ENCODE measurements around the gene FRAT2.

The FRAT2 gene, protein sequence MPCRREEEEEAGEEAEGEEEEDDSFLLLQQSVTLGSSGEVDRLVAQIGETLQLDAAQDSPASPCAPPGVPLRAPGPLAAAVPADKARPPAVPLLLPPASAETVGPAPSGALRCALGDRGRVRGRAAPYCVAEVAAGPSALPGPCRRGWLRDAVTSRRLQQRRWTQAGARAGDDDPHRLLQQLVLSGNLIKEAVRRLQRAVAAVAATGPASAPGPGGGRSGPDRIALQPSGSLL

DNA sequence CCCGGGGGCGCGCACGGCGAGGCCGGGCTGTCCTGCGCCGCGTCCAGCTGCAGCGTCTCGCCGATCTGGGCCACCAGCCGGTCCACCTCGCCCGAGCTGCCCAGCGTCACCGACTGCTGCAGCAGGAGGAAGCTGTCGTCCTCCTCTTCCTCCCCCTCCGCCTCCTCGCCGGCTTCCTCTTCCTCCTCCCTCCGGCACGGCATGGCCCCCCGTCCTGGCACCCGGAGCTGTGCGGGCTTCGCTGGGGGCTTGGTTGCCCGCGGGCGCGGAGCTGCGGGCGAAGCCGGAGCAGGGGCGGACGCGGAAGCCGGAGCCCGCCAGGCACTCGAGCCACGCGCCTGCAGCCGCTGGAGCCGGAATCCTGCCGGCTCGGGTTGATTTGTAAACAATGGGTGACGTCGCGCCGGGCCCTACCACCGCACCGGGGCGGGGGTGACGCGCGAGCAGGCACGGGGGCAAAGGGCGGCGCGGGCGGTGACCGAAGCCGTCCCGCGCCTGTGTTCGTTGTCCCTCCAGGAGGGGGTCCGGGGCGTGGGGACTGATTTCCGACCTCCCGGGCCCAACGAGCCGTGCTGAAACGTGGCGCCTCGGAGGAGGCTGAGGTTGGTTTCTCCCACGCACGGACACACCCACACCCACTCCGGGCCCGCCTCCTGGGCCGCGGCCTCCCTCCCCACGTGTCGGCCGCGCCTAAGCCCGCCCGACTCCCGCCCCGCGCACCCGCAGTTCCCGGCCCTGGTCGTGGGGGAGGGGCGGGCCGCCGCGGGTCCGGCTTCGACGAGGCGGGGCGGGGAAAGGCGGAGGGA is at the start of gene FRAT2:
Gene FRAT2, minus strand, starts transcription at position 360 of the 806 bp plus-strand sequence. Its CDS starts 157 bp downstream, at position 203.
- H3K27me3 Mint-ChIP-seq: no peaks in the 10 kb centered on the region
- no peaks in the 10 kb centered on the region for H3K9me3 Mint-ChIP-seq (ENCODE audit: low read depth)
- no peaks in the 10 kb centered on the region for H3K36me3 Mint-ChIP-seq
- H3K4me3 Mint-ChIP-seq: peak within 1 kb of the TSS; percentile 90
- peak within 1 kb of the TSS; percentile 89 for H3K27ac Mint-ChIP-seq
- H3K4me1 Mint-ChIP-seq (ENCODE audit: low read depth): peaks cover 40% of the 10 kb centered on the region

DNA sequence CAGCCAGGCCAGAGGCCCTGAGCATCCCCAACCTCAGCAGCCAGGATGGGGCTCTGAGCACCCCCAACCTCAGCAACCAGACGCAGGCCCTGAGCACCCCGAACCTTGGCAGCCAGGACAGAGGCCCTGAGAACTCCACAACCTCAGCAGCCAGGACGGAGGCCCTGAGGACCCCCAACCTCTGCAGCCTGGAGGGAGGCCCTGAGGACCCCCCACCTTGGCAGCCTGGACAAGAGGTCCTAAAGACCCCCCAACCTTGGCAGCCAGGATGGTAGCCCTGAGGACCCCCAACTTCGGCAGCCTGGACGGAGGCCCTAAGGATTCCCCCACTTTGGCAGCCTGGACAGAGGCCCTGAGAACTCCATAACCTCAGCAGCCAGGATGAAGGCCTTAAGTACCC is 49.6 kb upstream of the FRAT2 start:
- Mint-ChIP-seq H3K27me3 (no peaks in the 10 kb centered on the region), H3K4me3 (no peak overlapping the region), H3K4me1 (ENCODE audit: low read depth) (no peaks in the 10 kb centered on the region), H3K9me3 (ENCODE audit: low read depth) (no peaks in the 10 kb centered on the region), H3K27ac (no peak overlapping the region), H3K36me3 (peaks cover 6% of the 10 kb centered on the region)

DNA sequence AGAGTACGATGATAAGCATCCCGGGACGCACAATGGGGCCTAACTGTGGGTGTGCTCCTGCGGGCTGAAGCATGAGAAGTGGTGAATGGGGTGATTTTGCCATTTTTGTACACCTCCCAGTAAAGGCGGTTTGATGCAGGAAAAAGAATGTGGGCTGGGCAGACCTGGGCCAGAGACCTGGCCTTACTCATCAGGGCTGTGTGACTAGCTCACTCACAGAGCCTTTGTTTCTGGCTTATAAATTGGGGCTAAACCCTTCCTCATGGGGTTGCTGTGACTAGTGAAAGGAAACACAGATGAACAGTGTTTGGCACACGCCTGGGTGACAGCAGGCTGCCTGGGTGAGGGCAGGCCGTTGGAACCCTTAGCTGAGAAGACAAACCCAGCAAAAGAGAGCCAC is 48.6 kb upstream of the FRAT2 start:
- Mint-ChIP-seq H3K27ac (no peak overlapping the region), H3K9me3 (ENCODE audit: low read depth) (no peaks in the 10 kb centered on the region), H3K4me1 (ENCODE audit: low read depth) (no peaks in the 10 kb centered on the region), H3K36me3 (no peaks in the 10 kb centered on the region), H3K27me3 (no peaks in the 10 kb centered on the region), H3K4me3 (no peak overlapping the region)

DNA sequence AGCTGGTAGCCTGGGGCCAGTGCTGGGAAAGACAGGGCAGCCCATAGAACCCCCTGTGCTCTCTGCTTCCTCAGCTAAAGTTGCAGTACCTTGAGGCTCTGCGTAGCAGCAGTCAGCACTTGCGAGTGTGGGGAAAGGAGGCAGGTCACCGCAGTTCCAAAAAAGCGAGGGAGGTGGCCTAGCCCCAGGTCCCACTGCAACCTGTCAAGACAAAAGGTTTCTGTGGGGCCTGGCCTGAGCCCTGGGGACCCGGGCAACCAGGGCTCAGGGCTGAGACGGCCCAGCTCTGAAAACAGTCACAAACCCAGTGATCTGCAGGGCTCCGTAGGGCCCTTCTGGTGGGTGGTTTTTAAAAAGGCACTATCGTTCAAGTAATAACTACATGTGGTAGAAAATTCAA is 47.1 kb upstream of the FRAT2 start:
- H3K9me3 Mint-ChIP-seq (ENCODE audit: low read depth): no peaks in the 10 kb centered on the region
- H3K36me3 Mint-ChIP-seq: no peaks in the 10 kb centered on the region
- no peaks in the 10 kb centered on the region for H3K27me3 Mint-ChIP-seq
- no peak overlapping the region for H3K4me3 Mint-ChIP-seq
- no peak overlapping the region for H3K27ac Mint-ChIP-seq
- no peaks in the 10 kb centered on the region for H3K4me1 Mint-ChIP-seq (ENCODE audit: low read depth)

DNA sequence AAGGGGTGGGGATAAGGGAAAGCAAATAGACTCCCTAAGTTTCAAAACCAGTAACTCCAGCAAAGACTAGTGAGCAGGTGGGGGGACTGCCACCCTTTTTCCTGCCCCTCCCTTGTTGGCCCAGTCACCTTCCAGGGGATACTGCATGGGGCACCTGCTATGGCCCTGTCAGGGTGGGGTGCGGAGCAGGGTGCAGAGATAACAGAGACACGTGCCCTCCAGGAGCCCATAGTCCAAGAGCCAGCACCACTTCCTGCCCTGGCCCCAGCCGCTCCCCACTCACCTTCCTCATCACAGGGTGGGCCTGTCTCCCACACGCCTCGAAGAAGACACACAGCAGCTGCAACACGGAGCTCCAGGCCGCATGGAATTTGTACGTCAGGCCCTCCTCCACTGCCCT is 46.0 kb upstream of the FRAT2 start:
- H3K4me1 Mint-ChIP-seq (ENCODE audit: low read depth): no peaks in the 10 kb centered on the region
- H3K27ac Mint-ChIP-seq: no peak overlapping the region
- H3K4me3 Mint-ChIP-seq: no peak overlapping the region
- H3K27me3 Mint-ChIP-seq: no peaks in the 10 kb centered on the region
- H3K36me3 Mint-ChIP-seq: no peaks in the 10 kb centered on the region
- no peaks in the 10 kb centered on the region for H3K9me3 Mint-ChIP-seq (ENCODE audit: low read depth)

DNA sequence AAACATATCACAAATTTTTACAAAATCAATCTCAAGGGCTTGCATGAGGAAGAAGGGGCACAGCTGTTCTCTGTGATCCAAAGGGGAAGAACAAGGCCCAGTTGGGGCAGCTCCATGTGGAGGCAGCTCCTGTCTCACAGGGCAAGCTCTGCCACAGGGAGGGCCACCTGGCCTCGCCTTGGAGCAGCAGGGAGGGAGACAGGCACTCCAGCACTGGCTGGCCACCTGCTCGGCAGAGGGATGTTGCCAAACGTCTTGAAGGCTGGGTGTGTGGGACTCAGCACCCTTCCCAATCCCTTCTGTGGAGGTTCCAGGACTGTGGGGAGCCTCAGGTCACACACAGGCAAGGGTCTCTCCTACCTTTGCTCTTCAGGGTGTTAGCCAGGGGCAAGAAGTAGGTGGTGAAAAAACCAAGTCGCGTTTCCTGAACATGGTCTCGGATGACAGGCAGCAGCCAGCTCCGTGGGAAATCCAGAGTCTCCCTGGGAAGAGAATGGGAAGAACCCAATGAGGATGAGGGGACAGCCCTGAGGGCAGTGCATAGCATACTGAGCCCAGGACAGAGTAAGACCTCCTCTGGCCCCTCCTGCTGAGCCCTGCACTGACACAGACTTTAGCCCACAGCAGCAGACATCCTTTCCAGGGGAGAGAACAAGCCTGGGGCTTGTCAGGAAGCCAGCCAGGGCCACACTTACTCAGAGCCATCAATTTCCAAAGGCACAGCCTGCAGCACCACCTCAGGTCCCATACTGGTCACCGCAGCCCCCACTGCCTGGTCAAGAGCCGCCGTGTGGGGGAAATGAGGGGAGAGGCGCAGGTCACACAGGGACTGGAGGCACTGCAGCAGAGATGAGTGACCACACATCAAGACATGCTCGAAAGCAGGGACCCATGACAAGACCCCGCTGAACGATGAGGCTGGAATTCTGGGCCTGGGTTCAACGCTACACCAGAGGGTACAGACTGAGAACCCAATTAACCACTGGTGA is 44.7 kb upstream of the FRAT2 start:
- Mint-ChIP-seq H3K27ac (no peak overlapping the region), H3K4me1 (ENCODE audit: low read depth) (no peaks in the 10 kb centered on the region), H3K9me3 (ENCODE audit: low read depth) (no peaks in the 10 kb centered on the region), H3K36me3 (no peaks in the 10 kb centered on the region), H3K4me3 (no peak overlapping the region), H3K27me3 (no peaks in the 10 kb centered on the region)

DNA sequence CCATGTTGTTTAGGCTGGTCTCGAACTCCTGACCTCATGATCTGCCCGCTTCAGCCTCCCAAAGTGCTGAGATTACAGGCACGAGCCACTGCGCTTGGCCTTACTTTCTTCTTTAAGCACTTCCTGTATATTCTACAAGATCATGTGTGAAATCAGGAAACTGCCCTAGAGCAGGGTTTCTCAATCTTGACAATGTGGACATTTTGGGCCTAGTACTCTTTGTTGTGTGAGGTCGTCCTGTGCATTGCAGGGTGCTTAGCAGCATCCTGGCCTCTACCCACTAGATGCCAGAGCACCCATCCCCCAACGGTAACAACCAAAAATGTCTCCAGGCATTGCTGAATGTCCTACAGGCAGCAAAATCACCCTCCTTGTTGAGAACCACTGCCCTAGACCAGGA is 41.9 kb upstream of the FRAT2 start:
- no peaks in the 10 kb centered on the region for H3K27me3 Mint-ChIP-seq
- H3K36me3 Mint-ChIP-seq: peaks cover 6% of the 10 kb centered on the region
- H3K27ac Mint-ChIP-seq: no peak overlapping the region
- no peaks in the 10 kb centered on the region for H3K4me1 Mint-ChIP-seq (ENCODE audit: low read depth)
- H3K4me3 Mint-ChIP-seq: no peak overlapping the region
- H3K9me3 Mint-ChIP-seq (ENCODE audit: low read depth): no peaks in the 10 kb centered on the region

DNA sequence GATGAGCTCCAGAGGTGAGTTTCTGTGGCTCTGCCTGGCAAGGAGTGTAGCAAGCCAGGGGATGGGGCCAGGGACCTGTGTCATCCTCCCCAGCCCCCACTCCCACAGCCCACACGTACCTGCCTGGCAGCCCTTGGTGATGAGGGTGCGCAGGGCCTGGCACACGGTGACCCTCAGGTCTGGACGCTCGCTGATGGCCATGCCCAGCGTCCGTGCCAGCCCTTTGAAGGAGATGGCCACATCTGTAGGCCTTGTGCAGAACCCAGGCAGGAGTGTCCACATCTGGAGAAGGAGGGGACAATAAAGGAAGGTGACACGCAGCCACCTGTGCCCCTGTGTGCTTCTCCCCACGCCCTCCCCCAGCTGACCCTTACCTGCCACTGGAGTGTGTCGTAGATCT is 38.9 kb upstream of the FRAT2 start:
- Mint-ChIP-seq H3K27me3 (no peaks in the 10 kb centered on the region), H3K27ac (no peak overlapping the region), H3K4me1 (ENCODE audit: low read depth) (no peaks in the 10 kb centered on the region), H3K9me3 (ENCODE audit: low read depth) (no peaks in the 10 kb centered on the region), H3K36me3 (peaks cover 8% of the 10 kb centered on the region), H3K4me3 (no peak overlapping the region)

DNA sequence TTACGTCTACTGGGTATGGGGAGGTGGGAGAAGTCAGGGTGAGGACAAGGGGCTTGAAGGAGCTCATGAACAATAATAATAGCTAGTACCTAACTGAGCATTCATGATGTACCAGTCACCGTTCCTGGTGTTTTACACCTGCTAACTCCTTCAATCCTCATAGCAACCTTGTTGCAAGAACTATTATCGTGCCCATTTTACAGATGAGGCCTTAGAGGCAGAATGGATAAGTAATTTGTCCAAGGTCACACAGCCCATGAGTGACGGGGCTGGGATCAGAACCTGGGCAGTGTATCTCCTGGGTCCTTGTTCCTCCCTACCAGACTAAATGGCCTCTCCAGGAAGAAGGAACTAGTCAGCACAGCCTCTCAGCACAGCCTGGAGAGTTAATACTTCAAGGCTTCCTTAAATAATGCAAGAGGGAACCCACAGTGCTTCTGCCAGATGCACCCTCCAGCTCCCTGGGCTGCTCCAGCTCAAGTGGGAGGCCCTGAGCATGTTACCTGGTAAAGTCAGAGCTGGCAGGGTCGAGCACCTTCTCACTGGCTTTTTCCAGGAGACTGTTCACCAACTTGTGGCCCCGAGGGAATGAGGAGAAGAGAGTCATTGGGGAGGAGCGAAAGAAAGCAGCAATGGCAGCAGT is 37.8 kb upstream of the FRAT2 start:
- Mint-ChIP-seq H3K27me3 (no peaks in the 10 kb centered on the region), H3K27ac (no peak overlapping the region), H3K9me3 (ENCODE audit: low read depth) (no peaks in the 10 kb centered on the region), H3K4me1 (ENCODE audit: low read depth) (no peaks in the 10 kb centered on the region), H3K36me3 (peaks cover 9% of the 10 kb centered on the region), H3K4me3 (no peak overlapping the region)

DNA sequence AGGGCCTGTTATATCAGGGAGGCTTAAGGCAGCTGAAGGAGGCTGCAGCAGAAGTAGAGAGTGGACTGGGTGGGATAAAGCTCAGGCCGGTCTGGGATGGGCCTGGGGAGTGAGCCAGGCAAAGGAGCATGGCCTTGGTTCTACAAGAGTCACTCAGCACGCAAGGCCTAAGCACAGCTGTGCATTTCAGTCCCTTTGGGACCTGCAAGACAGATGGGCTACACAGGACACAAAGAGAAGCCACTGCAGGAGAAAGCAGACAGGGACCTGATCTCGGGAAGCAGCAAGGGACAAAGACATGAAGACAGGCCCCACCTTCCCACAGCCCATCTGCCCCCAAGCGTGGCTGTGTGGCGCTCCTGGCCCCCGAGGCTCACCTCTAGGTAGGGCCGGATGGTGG is 37.2 kb upstream of the FRAT2 start:
- Mint-ChIP-seq H3K36me3 (peaks cover 10% of the 10 kb centered on the region), H3K27ac (no peak overlapping the region), H3K9me3 (ENCODE audit: low read depth) (no peaks in the 10 kb centered on the region), H3K4me1 (ENCODE audit: low read depth) (no peaks in the 10 kb centered on the region), H3K27me3 (no peaks in the 10 kb centered on the region), H3K4me3 (no peak overlapping the region)

DNA sequence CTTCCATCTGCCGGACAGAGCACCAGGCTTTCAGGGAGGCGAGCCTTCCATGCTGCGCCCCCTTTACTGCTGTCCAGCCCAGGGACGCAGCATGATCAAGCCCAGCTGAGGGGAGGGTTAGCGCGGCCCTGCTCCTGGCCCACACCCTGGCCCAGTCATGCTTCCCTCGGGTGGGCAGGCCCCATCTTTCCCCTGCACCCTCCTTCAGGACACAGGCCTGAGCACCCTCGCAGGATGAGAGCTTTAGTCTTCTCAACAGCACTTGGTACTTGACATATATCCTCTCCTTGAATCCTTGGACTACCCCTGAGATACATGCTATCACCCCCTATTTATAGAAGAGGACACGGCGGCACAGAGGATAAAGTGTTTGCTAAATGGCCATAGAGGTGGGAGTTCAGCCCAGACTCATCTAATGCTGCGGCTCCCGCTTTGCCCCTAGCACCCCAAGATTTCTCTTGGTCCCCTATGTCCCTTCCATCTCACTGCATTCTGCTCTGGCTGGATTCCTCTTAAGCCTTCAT is 32.7 kb upstream of the FRAT2 start:
- Mint-ChIP-seq H3K36me3 (peaks cover 16% of the 10 kb centered on the region), H3K27me3 (no peaks in the 10 kb centered on the region), H3K4me3 (no peak overlapping the region), H3K4me1 (ENCODE audit: low read depth) (no peaks in the 10 kb centered on the region), H3K27ac (no peak overlapping the region), H3K9me3 (ENCODE audit: low read depth) (no peaks in the 10 kb centered on the region)

DNA sequence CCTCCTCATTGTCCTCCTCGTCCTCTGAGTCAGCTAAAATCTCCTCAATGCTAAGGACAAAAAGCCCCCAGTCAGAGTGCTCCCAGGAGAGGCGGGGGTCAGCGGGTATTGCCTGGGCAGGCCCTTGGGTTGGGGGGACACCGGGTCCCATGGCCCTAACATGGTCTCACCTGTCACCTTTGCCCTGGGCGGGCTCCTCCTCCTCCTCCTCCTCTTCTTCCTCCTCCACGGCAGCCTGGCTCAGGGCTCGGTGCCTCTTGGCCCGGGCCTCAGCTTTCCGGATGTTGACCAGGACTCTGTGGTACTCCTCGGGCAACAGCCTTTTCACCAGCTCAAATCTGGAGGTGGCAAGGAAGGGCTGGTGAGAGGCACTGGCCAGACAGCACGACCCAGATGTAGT is 32.0 kb upstream of the FRAT2 start:
- Mint-ChIP-seq H3K27ac (no peak overlapping the region), H3K4me3 (no peak overlapping the region), H3K9me3 (ENCODE audit: low read depth) (no peaks in the 10 kb centered on the region), H3K36me3 (peaks cover 13% of the 10 kb centered on the region), H3K4me1 (ENCODE audit: low read depth) (no peaks in the 10 kb centered on the region), H3K27me3 (no peaks in the 10 kb centered on the region)

DNA sequence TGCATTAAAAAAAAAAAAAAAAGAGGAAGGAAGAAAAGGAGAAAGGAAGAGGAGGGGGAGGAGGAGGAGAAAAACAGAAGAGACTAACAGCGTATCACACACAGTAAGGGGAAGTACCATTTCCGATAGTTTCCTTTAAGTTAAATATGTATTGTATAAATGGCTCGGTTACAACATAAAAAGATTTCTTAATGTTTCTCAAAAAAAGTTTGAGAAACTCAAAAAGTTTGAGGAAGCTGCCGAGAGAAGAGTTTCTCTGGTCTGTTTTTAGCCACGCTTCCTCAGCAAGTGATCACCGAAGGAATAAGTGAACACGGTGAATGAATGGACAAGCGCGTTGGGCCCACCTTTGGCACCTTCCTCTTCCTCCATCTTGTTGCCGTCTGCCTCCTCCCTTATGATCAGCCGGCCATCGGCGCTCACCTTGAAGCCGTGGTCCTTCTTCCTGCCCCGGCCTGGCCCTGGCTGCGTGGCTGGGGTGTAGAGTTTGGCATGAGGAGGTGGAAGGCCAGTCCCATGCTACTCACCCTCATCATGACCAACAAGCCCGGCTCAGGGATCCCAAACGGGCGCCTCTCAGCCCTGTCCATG is 31.3 kb upstream of the FRAT2 start:
- Mint-ChIP-seq H3K9me3 (ENCODE audit: low read depth) (no peaks in the 10 kb centered on the region), H3K36me3 (peaks cover 10% of the 10 kb centered on the region), H3K27me3 (no peaks in the 10 kb centered on the region), H3K4me1 (ENCODE audit: low read depth) (no peaks in the 10 kb centered on the region), H3K4me3 (no peak overlapping the region), H3K27ac (no peak overlapping the region)

DNA sequence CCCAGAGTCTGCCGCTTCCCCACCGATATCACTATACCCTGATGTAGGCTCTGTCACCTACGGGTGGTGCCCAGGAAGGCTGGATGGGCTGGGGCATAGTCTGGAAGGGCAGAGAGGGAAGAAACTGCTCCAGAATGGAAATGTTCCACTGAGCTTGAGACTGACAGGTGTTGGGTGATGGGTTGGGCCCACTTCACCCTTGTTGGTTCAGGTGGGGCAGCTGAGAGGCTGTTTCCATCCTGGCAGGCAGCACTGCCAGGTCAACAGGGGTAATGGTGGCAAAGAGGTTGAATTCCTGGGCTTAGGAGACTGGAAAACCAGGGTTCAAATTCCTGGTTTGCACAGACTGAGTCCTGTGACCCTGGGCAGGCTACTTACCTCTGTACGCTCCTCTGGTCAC is 28.5 kb upstream of the FRAT2 start:
- H3K36me3 Mint-ChIP-seq: peaks cover 12% of the 10 kb centered on the region
- no peaks in the 10 kb centered on the region for H3K9me3 Mint-ChIP-seq (ENCODE audit: low read depth)
- no peak overlapping the region for H3K4me3 Mint-ChIP-seq
- H3K4me1 Mint-ChIP-seq (ENCODE audit: low read depth): no peaks in the 10 kb centered on the region
- no peak overlapping the region for H3K27ac Mint-ChIP-seq
- H3K27me3 Mint-ChIP-seq: no peaks in the 10 kb centered on the region
